ENCODE data around the gene FMNL2.

FMNL2 gene

GRCh38 chr2:152450176-152450575 is 115.2 kb downstream of the FMNL2 start:
- Histone ChIP-seq H3K4me3 (ENCODE audit: low read depth in 1 of 2, low read length in 2 of 2) (no peak overlapping the region), H3K4me2 (ENCODE audit: insufficient read depth, low read length) (no peak overlapping the region), H3K27ac (ENCODE audit: low read length) (no peak overlapping the region), H3K9me3 (ENCODE audit: insufficient read depth, low read length, severe bottlenecking) (no peaks in the 10 kb centered on the region), H3K4me1 (ENCODE audit: insufficient read depth, low read length) (no peaks in the 10 kb centered on the region), H3K79me2 (ENCODE audit: insufficient read depth, low read length) (no peaks in the 10 kb centered on the region), H3K27me3 (ENCODE audit: insufficient read depth, low read length, poor library complexity) (peaks cover 5% of the 10 kb centered on the region), H2AFZ (ENCODE audit: low read depth, low read length) (no peak overlapping the region), H3K36me3 (ENCODE audit: insufficient read depth, low read length) (no peaks in the 10 kb centered on the region), H3K9ac (ENCODE audit: low read depth, low read length) (no peak overlapping the region), H4K20me1 (ENCODE audit: insufficient read depth, low read length) (no peaks in the 10 kb centered on the region)
- no peak for TF ChIP-seq EZH2 (IDR thresholded peaks at IDR 0.05; ENCODE audit: borderline replicate concordance, low read depth, low read length, severe bottlenecking)
- TF ChIP-seq, protein P1, sequence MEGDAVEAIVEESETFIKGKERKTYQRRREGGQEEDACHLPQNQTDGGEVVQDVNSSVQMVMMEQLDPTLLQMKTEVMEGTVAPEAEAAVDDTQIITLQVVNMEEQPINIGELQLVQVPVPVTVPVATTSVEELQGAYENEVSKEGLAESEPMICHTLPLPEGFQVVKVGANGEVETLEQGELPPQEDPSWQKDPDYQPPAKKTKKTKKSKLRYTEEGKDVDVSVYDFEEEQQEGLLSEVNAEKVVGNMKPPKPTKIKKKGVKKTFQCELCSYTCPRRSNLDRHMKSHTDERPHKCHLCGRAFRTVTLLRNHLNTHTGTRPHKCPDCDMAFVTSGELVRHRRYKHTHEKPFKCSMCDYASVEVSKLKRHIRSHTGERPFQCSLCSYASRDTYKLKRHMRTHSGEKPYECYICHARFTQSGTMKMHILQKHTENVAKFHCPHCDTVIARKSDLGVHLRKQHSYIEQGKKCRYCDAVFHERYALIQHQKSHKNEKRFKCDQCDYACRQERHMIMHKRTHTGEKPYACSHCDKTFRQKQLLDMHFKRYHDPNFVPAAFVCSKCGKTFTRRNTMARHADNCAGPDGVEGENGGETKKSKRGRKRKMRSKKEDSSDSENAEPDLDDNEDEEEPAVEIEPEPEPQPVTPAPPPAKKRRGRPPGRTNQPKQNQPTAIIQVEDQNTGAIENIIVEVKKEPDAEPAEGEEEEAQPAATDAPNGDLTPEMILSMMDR (IDR thresholded peaks at IDR 0.05; ENCODE audit: borderline replicate concordance, extremely low read depth, low read length, poor library complexity, severe bottlenecking), result no peak
- ATAC-seq (ENCODE audit: insufficient read depth, low read depth), result no peak
- no peak for DNase-seq

GRCh38 chr2:152452256-152452973 is 117.4 kb downstream of the FMNL2 start:
- Histone ChIP-seq H3K4me1 (ENCODE audit: insufficient read depth, low read length) (no peaks in the 10 kb centered on the region), H3K9ac (ENCODE audit: low read depth, low read length) (no peak overlapping the region), H3K79me2 (ENCODE audit: insufficient read depth, low read length) (no peaks in the 10 kb centered on the region), H3K4me2 (ENCODE audit: insufficient read depth, low read length) (no peak overlapping the region), H3K27ac (ENCODE audit: low read length) (no peak overlapping the region), H3K4me3 (ENCODE audit: low read depth in 1 of 2, low read length in 2 of 2) (no peak overlapping the region), H3K9me3 (ENCODE audit: insufficient read depth, low read length, severe bottlenecking) (no peaks in the 10 kb centered on the region), H3K36me3 (ENCODE audit: insufficient read depth, low read length) (no peaks in the 10 kb centered on the region), H2AFZ (ENCODE audit: low read depth, low read length) (no peak overlapping the region), H3K27me3 (ENCODE audit: insufficient read depth, low read length, poor library complexity) (peaks cover 5% of the 10 kb centered on the region), H4K20me1 (ENCODE audit: insufficient read depth, low read length) (no peaks in the 10 kb centered on the region)
- ATAC-seq (ENCODE audit: insufficient read depth, low read depth) (no peak), DNase-seq (no peak)
- TF ChIP-seq, protein P1 (IDR thresholded peaks at IDR 0.05; ENCODE audit: borderline replicate concordance, extremely low read depth, low read length, poor library complexity, severe bottlenecking), result no peak
- TF ChIP-seq EZH2 (IDR thresholded peaks at IDR 0.05; ENCODE audit: borderline replicate concordance, low read depth, low read length, severe bottlenecking), result no peak

- H3K79me2 ChIP-seq (ENCODE audit: insufficient read depth, low read length), result no peaks in the 10 kb centered on the region
- H3K4me3 ChIP-seq (ENCODE audit: low read depth in 1 of 2, low read length in 2 of 2), result no peak overlapping the region
Observed at GRCh38 chr2:152453129-152453911, 118.3 kb downstream of the FMNL2 start.

More at GRCh38 chr2:152453129-152453911, 118.3 kb downstream of the FMNL2 start:
- Histone ChIP-seq H3K27me3 (ENCODE audit: insufficient read depth, low read length, poor library complexity) (peaks cover 5% of the 10 kb centered on the region), H4K20me1 (ENCODE audit: insufficient read depth, low read length) (no peaks in the 10 kb centered on the region), H3K4me1 (ENCODE audit: insufficient read depth, low read length) (no peaks in the 10 kb centered on the region), H3K27ac (ENCODE audit: low read length) (no peak overlapping the region), H3K9me3 (ENCODE audit: insufficient read depth, low read length, severe bottlenecking) (no peaks in the 10 kb centered on the region), H3K4me2 (ENCODE audit: insufficient read depth, low read length) (no peak overlapping the region), H2AFZ (ENCODE audit: low read depth, low read length) (no peak overlapping the region), H3K9ac (ENCODE audit: low read depth, low read length) (no peak overlapping the region), H3K36me3 (ENCODE audit: insufficient read depth, low read length) (no peaks in the 10 kb centered on the region)
- ATAC-seq (ENCODE audit: insufficient read depth, low read depth), result no peak
- no peak for DNase-seq
- no peak for TF ChIP-seq EZH2 (IDR thresholded peaks at IDR 0.05; ENCODE audit: borderline replicate concordance, low read depth, low read length, severe bottlenecking)
- TF ChIP-seq, protein P1 (IDR thresholded peaks at IDR 0.05; ENCODE audit: borderline replicate concordance, extremely low read depth, low read length, poor library complexity, severe bottlenecking), result no peak
